Measurements from ENCODE around the gene POLE. TPM values are rescaled to one million over a fixed set of nuclear protein-coding genes. Genes with fewer than 3 reads are reported as not detected.
A peak's percentile ranks its signal among the peaks of the same experiment; 100 is the strongest.

The POLE gene
- total RNA-seq, 1 experiment from 2014 or later = 96.1 TPM

- Histone ChIP-seq H3K4me3 (ENCODE audit: low read length) (no peak overlapping the region), H3K4me1 (ENCODE audit: insufficient read depth, low read length) (peaks cover 18% of the 10 kb centered on the region), H3K4me2 (ENCODE audit: low read length) (no peak overlapping the region), H3K36me3 (ENCODE audit: low read depth, low read length) (peaks cover 7% of the 10 kb centered on the region; the same call in 1 of the 2 replicates), H3F3A (ENCODE audit: low read length, unreplicated experiment) (no peaks in the 10 kb centered on the region), H3K9me3 (ENCODE audit: low read length) (no peaks in the 10 kb centered on the region), H3K9me2 (replicated peaks; ENCODE audit: low read length) (no peaks in the 10 kb centered on the region), H4K20me1 (ENCODE audit: low read length) (no peaks in the 10 kb centered on the region), H3K79me2 (ENCODE audit: low read length) (no peaks in the 10 kb centered on the region), H3K27ac (ENCODE audit: low read length) (peak overlapping the region; percentile 27; the same call in 1 of the 2 replicates), H3K9ac (ENCODE audit: low read length) (no peak overlapping the region), H2AFZ (ENCODE audit: low read length) (no peak overlapping the region), H3K27me3 (ENCODE audit: low read length) (peaks cover 20% of the 10 kb centered on the region)
- no peak for TF ChIP-seq CTCF (conservative IDR thresholded peaks at IDR 0.05; ENCODE audit: low read depth, low read length)
- ChIA-PET POLR2A (ENCODE audit: unreplicated experiment) (no interaction called here), CTCF (no interaction called here)
- no peak for ATAC-seq
- intact Hi-C loops (cut with micrococcal nuclease) = no loop called here
- no peak for DNase-seq
- BruUV-seq (replicated peaks) = no TSS peak
Measured at GRCh38 chr12:132621657-132622435, 65.3 kb downstream of the POLE start.

GRCh38 chr12:132620899-132621656, 66.1 kb downstream of the POLE start:
- H3K4me1 ChIP-seq (ENCODE audit: insufficient read depth, low read length) = peaks cover 18% of the 10 kb centered on the region
- no peak overlapping the region for H3K9ac ChIP-seq (ENCODE audit: low read length)
- H3K4me2 ChIP-seq (ENCODE audit: low read length) = no peak overlapping the region
- H3K27me3 ChIP-seq (ENCODE audit: low read length) = peaks cover 28% of the 10 kb centered on the region
- POLR2A ChIA-PET (ENCODE audit: unreplicated experiment) = no interaction called here
- DNase-seq (no peak), ATAC-seq (no peak)
- CTCF ChIA-PET = no interaction called here
- no peak overlapping the region for H3K4me3 ChIP-seq (ENCODE audit: low read length)
- no peaks in the 10 kb centered on the region for H3F3A ChIP-seq (ENCODE audit: low read length, unreplicated experiment)
- BruUV-seq (replicated peaks) = no TSS peak
- no peaks in the 10 kb centered on the region for H4K20me1 ChIP-seq (ENCODE audit: low read length)
- peaks cover 7% of the 10 kb centered on the region; the same call in 1 of the 2 replicates for H3K36me3 ChIP-seq (ENCODE audit: low read depth, low read length)
- no peaks in the 10 kb centered on the region for H3K9me2 ChIP-seq (replicated peaks; ENCODE audit: low read length)
- no peaks in the 10 kb centered on the region for H3K79me2 ChIP-seq (ENCODE audit: low read length)
- TF ChIP-seq EZH2 (IDR thresholded peaks at IDR 0.05; ENCODE audit: low read length, unreplicated experiment) = no peak
- no peak for TF ChIP-seq CTCF (conservative IDR thresholded peaks at IDR 0.05; ENCODE audit: low read depth, low read length)
- no peak for TF ChIP-seq EZH2phosphoT487 (IDR thresholded peaks at IDR 0.05; ENCODE audit: borderline replicate concordance, low read length)
- H3K9me3 ChIP-seq (ENCODE audit: low read length) = 0 out of 2 replicates have a peak, but pooled peaks cover 3% of the 10 kb centered on the region
- H2AFZ ChIP-seq (ENCODE audit: low read length) = no peak overlapping the region
- intact Hi-C loops (cut with micrococcal nuclease) = no loop called here
- no peak overlapping the region for H3K27ac ChIP-seq (ENCODE audit: low read length)
